22Rv1 (cell line): ENCODE measurements around the gene RANGAP1.

ENCODE experiments used
- ZFX ChIP-seq: fragments of 450-650 bp; IDR thresholded peaks from 2 replicates; pipeline ENCODE4 v1.6.1; 2017; ENCODE audit warnings: antibody characterized with exemption, borderline replicate concordance
- TF ChIP-seq, protein P1 (sequence below): fragments of 450-650 bp; IDR thresholded peaks from 2 replicates; pipeline ENCODE4 v1.5.1; 2017; ENCODE audit warnings: mild to moderate bottlenecking

- TF ChIP-seq, protein P1, sequence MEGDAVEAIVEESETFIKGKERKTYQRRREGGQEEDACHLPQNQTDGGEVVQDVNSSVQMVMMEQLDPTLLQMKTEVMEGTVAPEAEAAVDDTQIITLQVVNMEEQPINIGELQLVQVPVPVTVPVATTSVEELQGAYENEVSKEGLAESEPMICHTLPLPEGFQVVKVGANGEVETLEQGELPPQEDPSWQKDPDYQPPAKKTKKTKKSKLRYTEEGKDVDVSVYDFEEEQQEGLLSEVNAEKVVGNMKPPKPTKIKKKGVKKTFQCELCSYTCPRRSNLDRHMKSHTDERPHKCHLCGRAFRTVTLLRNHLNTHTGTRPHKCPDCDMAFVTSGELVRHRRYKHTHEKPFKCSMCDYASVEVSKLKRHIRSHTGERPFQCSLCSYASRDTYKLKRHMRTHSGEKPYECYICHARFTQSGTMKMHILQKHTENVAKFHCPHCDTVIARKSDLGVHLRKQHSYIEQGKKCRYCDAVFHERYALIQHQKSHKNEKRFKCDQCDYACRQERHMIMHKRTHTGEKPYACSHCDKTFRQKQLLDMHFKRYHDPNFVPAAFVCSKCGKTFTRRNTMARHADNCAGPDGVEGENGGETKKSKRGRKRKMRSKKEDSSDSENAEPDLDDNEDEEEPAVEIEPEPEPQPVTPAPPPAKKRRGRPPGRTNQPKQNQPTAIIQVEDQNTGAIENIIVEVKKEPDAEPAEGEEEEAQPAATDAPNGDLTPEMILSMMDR: no peak
- TF ChIP-seq ZFX: no peak
These were observed 23.7 kb downstream of the RANGAP1 start for GRCh38 chr22:41262250-41262765.
